Astrocyte of the cerebellum (primary cell): ENCODE measurements around the gene TNFRSF19.
"Not testable (repeated sequence)": the region's sequence is repeated elsewhere in the genome, so short reads cannot be mapped to it uniquely, and the experiment has no call there.

ENCODE experiments used
- DNase-seq: peaks from one replicate; pipeline ENCODE4 v3.0.0-alpha.2; 2011; ENCODE audit warnings: low read depth
- H3K4me3 ChIP-seq: 2 replicates; pipeline ENCODE4 v1.5.1; 2011; ENCODE audit warnings: mild to moderate bottlenecking, low read depth, low read length, moderate library complexity
- CTCF ChIP-seq: IDR thresholded peaks from 2 replicates; pipeline ENCODE4 v1.5.1; 2012; ENCODE audit warnings: low read length, low read depth, moderate library complexity, mild to moderate bottlenecking; ENCODE audit errors: missing control alignments
- in situ Hi-C: cut with HindIII; loops from 2 replicates; pipeline ENCODE4 v1.10.0; 2017; ENCODE audit warnings: low sequenced_read_pairs

The TNFRSF19 gene

GRCh38 chr13:23570099-23570920 lies at the start of gene TNFRSF19:
Gene TNFRSF19 (plus strand): TSS chr13:23570412. CDS start chr13:23590184, 19,772 bp downstream.
- peak; percentile 88 for DNase-seq
- no peak for TF ChIP-seq CTCF
- H3K4me3 ChIP-seq: peak within 1 kb of the TSS; percentile 27
- in situ Hi-C loops: no loop called here

- DNase-seq, H3K4me3 ChIP-seq, in situ Hi-C loops: not testable (repeated sequence)
Observed at GRCh38 chr13:23529926-23530325, 40.3 kb upstream of the TNFRSF19 start.

GRCh38 chr13:23531446-23531845 lies 38.8 kb upstream of the TNFRSF19 start:
- in situ Hi-C loops: no loop called here
- H3K4me3 ChIP-seq: no peak overlapping the region
- no peak for TF ChIP-seq CTCF
- no peak for DNase-seq

- no peak overlapping the region for H3K4me3 ChIP-seq
- no peak for TF ChIP-seq CTCF
- in situ Hi-C loops: no loop called here
- DNase-seq: no peak
Observed at GRCh38 chr13:23534090-23534489, 36.1 kb upstream of the TNFRSF19 start.

GRCh38 chr13:23541221-23541824 lies 28.9 kb upstream of the TNFRSF19 start:
- DNase-seq: no peak
- TF ChIP-seq CTCF: no peak
- H3K4me3 ChIP-seq: no peak overlapping the region
- in situ Hi-C loops: no loop called here

GRCh38 chr13:23544668-23545067 lies 25.5 kb upstream of the TNFRSF19 start:
- H3K4me3 ChIP-seq: no peak overlapping the region
- in situ Hi-C loops: no loop called here
- no peak for DNase-seq
- no peak for TF ChIP-seq CTCF

- no peak for DNase-seq
- in situ Hi-C loops: no loop called here
- H3K4me3 ChIP-seq: peak overlapping the region; percentile 47
- TF ChIP-seq CTCF: no peak
Observed at GRCh38 chr13:23547000-23547590, 23.1 kb upstream of the TNFRSF19 start.
